ENCODE measurements around the gene TTBK1.
A peak's percentile ranks its signal among the peaks of the same experiment; 100 is the strongest.

The TTBK1 gene

GRCh38 chr6:43280234-43280633 lies 37.0 kb downstream of the TTBK1 start:
- no peak overlapping the region for H3K27ac ChIP-seq
- no peak for TF ChIP-seq CTCF (conservative IDR thresholded peaks at IDR 0.05)

GRCh38 chr6:43282060-43282459 lies 38.8 kb downstream of the TTBK1 start:
- no peak overlapping the region for H3K27ac ChIP-seq
- no peak for TF ChIP-seq CTCF (conservative IDR thresholded peaks at IDR 0.05)

GRCh38 chr6:43282636-43283513 lies 39.6 kb downstream of the TTBK1 start:
- TF ChIP-seq CTCF (conservative IDR thresholded peaks at IDR 0.05), result no peak
- H3K27ac ChIP-seq, result no peak overlapping the region

DNA sequence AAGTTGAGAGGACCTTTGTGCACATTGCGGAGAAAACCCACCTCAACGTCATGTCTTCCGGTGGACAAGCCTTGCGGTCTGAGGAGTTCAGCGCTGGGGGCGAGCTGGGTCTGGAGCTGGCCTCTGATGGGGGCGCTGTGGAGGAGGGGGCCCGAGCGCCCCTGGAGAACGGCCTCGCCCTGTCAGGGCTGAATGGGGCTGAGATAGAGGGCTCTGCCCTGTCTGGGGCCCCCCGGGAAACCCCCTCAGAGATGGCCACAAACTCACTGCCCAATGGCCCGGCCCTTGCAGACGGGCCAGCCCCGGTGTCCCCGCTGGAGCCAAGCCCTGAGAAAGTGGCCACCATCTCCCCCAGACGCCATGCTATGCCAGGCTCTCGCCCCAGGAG lies 40.2 kb downstream of the TTBK1 start:
- peak overlapping the region; percentile 15; the same call in 1 of the 2 replicates for H3K27ac ChIP-seq
- no peak for TF ChIP-seq CTCF (conservative IDR thresholded peaks at IDR 0.05)

GRCh38 chr6:43283905-43284304 lies 40.6 kb downstream of the TTBK1 start:
- TF ChIP-seq CTCF (conservative IDR thresholded peaks at IDR 0.05), result no peak
- H3K27ac ChIP-seq, result peak overlapping the region; percentile 15; the same call in 1 of the 2 replicates

- no peak for TF ChIP-seq CTCF (conservative IDR thresholded peaks at IDR 0.05)
- H3K27ac ChIP-seq, result no peak overlapping the region
Observed at GRCh38 chr6:43284991-43285781, 41.9 kb downstream of the TTBK1 start.

- TF ChIP-seq CTCF (conservative IDR thresholded peaks at IDR 0.05), result no peak
- no peak overlapping the region for H3K27ac ChIP-seq
Observed at GRCh38 chr6:43285832-43286231, 42.6 kb downstream of the TTBK1 start.
